ENCODE measurements around the gene CBX4.
A peak's percentile ranks its signal among the peaks of the same experiment; 100 is the strongest.

CBX4 gene

DNA sequence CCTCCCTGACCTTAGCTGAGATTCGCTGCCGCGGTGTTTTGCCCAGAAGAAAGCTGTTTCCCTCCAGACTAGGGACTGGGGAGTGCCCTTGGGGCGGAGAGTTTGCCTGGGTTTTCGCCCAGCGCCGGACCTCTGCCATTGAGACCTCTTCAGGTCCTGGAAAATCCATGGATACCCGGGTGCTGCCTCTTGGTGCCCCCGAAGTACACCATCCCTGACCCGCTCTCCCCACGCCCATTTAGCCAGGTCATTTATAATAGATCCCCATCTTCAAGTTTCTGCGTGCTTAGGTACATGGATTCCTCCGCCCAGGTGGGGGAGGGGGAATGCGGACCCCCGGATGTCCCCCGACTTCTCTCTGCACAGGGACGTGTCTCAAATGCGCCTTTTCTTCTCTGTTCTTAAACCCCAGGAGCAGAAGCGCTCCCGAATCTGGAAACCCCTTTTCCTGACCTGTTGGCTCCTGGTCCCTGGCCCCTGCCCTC, 27.3 kb downstream of the CBX4 start:
- no peak for DNase-seq (ENCODE audit: low read depth in 2 of 2)

DNA sequence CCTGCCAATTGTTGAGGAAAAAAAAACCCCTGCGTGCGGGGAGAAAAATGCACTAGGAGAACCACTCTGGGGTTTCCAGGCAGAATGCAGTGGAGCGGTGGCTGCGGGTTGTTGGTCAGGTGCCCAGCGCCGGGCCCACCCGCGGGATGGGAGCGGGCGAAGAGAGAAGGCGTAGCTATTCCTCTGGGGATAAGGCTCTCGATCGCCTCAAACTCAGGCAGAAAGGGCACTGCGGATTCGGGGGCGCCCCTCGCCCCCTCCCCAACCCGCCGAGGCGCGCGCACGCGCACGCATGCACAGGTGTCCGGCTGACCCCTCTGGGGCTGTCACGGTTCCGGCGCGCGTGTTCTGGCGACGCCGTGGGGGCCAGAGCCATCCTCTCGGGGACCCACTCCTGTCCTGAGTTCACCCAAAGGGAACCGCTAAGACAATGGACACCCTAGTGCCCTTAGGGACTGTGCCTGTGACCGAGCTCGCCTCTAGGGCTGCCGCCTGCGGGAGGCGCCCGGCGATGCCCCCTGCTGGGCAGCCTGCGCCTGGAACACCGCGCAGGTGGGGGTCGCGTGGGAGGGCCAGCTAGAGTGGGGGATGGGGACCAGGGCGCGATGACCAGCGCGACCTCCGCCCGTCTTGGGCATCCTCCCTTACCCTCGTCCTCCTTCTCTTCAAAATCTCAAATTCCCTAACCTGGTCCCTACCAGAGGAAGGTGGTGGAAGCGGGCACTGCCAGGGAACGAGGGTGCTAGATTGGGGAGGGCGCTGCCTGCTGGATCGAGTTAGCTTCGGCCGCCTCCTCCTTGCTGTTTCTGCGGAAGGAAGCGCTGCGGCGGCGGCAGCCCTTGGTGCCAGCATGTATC, 28.0 kb downstream of the CBX4 start:
- DNase-seq (ENCODE audit: low read depth in 2 of 2): no peak

DNA sequence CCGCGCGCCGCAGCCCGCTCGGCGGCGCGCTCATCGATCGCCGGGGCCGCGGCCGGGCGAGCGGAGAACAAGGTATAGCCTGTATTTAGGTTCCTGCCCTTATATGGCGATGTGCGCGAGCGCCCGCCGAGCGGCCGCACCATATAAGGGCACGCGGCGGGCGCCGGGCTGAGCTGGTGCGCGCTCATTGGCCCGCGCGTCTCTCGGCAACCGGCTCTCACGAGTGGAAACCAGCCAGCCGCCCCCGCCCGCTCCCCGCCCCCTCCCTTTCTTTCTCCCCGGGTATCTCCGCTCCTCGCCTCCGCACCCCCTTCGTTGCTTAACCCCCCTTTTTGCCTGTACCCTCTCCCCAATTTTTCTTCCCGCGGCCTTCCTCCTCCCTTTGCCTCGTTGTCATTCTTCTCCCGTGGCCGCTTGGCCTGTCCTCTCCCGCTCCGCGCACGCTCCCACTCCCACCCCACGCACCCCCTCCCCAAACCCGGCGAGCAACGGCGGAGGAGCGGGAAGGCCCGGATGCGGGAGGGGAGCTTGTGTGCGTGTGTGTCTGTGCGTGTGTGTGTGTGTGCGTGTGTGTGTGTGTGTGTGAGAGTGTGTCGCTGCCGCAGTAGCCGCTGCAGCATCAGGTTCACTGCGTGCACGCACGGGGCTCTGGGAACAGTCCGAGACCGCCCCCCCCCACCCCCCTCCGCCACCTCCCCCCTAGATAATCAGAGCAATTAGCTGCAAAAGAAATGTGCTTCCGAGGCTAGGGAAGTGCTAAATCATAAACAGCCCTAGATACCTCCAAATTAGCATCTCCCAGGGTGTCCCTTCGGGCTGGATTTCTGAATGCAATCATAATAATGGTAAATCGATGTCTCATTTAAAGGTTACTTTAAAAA, 28.9 kb downstream of the CBX4 start:
- DNase-seq (ENCODE audit: low read depth in 2 of 2): peak; percentile 55 to 72

DNA sequence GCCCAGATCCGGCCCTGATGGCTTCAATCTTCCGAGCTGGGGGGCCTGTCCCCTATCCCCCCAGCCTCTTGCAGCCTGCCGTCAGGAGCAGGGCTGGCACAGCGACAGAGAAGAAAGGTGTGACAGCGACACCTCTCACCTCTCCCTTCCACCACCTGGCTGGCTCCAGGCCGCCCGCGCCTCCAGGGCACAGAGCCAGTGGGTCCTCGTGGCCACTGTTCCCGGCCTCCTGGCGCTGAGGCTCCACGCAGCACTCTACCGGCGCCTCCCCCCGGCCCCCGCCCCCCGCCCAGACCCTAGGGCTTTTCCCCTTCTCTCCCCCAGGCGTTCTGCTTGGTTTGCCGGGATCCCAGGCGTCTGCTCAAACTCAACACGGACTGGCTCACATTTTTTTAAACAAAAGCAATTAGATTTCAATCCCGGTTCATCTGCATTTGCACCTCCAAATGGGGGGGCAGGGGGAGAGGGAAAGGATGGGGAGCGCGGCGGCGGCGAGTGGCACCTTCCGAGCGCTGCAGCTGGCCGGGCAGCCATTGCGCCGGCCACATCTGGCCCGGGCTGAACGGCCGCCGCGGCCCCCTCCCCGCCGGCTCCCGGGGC, 29.6 kb downstream of the CBX4 start:
- DNase-seq (ENCODE audit: low read depth in 2 of 2): no peak

DNA sequence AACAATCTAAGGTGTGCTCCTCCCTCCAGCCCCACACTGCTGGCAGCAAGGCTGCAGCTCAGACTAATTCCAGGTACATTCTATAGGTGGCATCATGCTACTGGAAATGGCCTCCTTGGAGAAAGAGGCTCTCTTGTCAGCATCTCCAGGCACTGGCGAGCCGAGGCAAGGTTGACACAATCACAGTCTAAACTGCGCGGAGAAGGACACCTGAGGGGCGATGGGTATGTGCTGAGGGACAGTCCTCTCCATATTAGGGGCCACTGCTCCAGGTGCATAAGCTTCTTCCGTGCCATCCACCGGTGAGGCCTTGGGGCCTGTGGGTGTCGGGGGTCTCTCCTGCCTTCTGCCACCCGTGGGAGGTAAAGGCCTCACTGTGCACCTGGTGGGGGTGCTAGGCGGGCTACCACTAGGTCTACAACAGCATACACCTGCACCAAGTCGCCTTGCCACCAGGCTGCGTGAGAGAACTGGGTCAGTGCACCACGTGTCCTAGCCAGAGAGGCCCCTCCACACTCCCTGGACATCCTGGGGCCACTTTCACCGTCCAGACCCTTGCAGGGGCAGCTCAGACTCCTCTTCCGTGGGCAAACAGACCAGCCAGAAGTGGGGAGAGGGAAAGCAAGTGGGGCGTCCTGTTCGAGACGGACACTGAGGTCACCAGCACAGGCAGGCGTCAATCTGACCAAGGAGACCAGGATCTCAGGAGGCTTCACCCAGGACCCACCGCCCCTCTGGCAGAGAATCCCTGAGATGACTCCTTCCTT, 30.3 kb downstream of the CBX4 start:
- DNase-seq (ENCODE audit: low read depth in 2 of 2): no peak

DNA sequence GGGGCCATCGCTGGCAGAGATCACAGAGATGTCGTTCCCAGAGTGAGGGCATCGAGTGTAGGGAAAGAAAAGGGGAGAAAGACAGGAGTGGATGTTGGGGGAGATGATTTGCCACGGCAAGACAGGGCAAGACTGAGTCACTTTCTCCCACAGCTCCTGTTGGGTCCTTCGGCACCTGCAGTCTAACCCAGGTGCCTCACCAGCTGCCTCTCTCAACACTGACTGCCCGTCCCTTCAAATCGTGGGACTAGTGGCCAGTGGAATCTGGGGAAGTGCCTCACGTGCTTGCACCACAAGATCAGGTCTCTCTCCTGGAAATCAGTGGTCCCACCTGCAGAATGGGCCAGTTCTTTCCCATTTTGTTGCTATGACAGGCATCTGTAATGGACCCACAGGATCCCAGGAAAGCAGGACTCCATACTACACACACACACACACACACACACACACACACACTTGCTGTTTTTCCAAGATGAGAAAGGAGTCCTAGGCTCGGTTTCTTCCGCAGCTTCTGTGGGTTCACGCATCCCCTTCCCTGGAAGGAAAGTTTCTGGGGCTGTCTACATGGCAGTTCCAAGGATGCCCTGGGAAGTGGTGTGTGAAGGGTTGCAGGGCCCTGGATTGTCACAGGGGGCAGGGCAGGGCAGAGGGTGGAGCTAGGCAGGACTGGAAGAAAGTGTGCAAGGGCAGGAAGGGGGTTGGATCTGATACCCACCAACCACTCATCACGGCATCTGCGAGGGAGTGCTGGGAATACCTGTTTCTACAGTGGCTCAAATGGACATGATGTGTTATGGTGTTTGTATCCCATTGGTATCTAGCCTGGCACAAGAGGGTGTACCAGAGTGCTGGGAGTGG, 32.1 kb downstream of the CBX4 start:
- no peak for DNase-seq (ENCODE audit: low read depth in 2 of 2)

DNA sequence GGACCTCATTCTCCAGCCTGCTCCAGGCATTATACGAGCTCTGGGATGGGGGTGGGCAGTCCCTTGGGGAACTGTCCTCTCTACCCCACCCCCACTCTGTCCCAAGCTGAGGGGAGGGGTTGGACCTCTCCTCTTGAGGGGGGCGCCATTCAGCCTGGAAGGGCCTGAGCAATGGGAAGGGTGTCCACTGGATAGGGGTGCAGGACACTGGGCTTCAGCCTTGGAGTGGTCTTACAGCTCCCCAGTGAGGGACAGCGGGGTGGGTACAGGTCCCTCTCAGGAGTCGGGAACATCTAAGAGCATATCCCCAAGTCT, 32.8 kb downstream of the CBX4 start:
- DNase-seq (ENCODE audit: low read depth in 2 of 2): no peak

DNA sequence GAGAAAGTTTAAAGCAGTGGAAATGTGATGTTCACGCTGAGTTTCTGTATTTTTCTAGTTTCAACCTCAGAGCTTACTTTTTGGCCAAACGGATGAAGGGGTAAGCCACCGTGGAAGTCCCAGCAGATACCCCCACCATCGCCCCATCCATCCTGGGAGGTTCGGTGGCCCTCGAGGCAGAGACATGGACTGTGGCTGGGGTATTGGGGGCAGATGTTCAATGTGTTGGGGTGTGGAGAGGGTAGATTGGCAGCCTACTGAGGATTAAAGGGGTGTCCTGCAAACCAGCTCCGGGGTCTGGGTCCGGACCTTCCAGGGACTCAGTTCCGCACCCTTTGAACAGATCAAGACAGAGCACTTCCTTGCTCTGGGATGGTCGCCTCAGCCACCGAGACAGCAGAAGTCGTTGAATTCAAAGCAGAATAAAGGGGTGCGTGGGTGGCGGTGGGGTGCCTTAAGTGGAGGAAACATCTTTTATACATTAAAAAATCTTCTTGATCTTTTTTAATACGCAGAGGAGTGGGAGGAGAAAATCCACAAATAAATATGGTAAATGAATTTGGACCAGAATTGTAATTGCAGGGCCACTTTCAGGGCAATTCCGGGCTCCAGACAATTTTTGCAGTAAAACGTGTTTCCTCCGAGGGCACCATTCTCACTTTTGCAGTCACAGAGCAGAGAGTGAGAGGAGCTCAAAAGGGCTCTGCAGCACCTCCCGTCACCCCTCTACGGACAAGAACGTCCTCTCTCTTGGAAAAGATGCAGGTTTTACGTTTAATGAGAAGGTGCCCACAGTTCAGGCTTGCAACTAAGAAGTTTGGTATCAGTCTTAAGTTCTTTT, 34.2 kb downstream of the CBX4 start:
- DNase-seq (ENCODE audit: low read depth in 2 of 2): no peak

DNA sequence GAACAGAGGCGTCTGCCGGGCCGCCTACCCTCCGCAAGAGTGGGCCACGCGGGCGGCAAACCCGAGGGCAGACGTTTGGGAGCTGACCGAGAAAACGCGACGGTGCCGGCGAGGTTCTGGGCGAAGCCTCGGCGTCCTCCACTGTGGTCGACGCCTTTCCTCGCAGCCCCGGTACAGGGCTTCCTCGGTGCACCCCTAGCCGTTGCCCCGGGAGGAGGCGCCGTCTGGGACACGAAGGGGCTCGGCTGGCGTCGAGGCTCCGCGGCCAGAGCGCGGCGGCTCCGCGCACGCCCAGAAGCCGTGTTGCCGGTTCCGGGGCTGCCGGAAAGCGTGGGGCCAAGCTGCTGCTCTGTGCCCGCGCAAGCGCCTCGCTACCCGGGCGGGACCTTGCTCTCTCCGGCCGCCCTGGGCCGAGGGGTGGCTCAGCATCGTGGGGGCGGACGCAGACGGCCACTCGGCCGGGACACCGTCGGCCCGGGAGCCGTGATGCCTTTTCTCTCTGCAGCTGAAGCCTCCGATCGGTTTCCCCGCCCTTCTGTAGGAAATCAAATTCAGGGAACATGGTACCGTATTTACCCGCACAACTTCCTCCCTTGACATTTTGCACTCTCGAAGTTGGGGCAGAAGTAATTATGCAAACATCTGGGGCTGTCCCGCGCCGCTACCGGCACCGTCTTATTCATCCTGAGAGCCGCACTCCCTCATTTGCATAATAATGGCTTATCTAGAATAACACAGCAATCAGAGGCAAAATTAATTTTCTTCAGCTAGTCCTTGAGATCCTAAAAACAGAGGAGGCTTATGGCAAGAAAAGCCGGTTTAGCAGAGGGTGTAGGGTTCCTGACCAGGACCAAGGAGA, 35.0 kb downstream of the CBX4 start:
- DNase-seq (ENCODE audit: low read depth in 2 of 2): peak; percentile 70 to 71

DNA sequence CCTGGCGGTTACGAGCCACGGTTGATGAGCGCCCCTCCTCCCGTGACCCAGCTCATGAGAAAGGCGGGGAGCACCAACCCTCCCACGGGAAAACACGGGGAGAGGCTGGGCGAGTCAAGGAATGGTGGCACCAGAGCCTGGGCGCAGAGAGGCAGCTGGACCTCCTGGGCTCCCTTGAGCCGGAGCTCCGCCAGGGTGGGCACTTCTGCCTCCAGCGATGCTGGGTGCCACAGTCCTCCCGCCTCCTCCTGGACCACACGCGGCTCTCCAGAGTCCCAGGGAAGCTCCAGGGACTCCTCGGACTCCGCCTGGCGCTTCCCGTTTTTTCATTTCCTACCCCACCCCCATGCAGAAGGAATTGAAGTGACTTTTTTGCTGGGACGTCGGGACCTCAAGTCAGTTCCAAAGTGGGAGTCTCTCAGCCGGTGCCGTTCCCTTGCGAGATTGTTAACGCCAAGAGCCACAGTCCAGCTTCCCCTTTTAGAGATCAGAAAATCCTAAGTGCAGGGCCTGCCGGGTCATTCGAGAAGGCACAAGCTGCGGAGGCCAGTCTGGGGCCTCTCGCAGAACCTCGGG, 35.7 kb downstream of the CBX4 start:
- DNase-seq (ENCODE audit: low read depth in 2 of 2): no peak

DNA sequence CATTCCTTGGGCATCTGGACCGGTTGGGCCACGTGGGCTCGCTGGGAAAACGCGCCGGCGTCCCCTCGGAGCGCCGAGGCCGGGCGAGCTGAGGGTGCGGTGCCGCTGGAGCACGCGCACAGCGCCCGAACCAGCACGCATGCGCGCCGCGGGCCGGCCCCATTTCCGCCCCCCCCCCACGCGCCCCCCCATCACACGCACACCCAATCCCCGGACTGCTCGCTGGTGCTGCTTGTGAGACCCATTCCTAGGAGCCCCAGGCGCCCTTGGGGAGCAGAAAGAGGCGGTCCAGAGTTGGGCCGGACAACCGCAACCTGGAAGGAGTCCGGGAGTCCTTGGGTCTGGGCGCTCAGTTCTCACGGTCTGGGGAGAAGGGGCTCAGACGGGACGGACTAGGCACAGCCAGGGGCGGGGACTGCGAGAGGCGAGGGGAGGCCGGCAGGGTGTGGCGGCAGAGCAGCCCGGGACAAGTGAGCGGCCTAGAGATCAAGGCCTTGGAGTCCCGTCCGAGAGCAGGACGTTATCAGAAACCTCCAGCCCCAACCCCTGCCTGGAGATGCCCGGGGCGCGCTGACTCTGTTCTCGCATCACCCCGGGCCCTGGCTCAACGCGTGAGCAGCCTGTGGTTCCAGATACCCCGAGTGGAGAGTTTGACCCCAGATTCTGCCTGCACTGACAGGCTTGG, 36.4 kb downstream of the CBX4 start:
- DNase-seq (ENCODE audit: low read depth in 2 of 2): no peak

DNA sequence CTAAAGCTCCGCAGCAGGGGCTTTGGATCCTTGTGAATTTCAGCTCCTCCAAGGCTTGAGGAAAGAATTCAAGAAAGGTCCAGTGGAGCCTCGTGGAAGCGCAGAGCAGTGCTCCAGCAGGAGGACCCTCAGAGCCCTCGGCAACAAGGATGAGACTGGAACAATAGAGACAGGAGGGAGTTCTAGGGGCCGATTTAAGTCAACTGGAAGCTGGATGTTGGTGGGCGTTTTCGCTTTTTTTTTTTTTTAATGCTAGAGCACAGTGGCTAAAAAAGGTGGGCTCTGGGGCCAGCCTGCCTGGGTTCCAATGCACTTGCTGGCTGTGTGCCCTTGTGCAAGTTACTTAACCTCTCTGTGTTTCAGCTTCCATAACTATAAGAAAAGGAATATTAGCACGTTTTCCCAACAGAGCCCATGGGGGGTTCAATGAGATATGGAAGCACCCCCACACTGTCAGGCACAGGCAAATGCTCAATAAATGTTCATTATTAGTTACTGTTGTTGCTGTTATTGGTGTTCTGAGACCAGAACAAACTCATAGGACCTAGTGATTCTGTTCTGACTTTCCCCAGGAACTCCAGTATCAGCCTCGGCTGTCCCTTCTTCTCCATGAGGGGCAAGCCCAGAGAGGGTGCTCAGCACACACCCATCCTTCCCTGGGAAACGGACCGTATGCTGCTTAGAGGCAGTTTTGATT, 37.1 kb downstream of the CBX4 start:
- no peak for DNase-seq (ENCODE audit: low read depth in 2 of 2)

DNA sequence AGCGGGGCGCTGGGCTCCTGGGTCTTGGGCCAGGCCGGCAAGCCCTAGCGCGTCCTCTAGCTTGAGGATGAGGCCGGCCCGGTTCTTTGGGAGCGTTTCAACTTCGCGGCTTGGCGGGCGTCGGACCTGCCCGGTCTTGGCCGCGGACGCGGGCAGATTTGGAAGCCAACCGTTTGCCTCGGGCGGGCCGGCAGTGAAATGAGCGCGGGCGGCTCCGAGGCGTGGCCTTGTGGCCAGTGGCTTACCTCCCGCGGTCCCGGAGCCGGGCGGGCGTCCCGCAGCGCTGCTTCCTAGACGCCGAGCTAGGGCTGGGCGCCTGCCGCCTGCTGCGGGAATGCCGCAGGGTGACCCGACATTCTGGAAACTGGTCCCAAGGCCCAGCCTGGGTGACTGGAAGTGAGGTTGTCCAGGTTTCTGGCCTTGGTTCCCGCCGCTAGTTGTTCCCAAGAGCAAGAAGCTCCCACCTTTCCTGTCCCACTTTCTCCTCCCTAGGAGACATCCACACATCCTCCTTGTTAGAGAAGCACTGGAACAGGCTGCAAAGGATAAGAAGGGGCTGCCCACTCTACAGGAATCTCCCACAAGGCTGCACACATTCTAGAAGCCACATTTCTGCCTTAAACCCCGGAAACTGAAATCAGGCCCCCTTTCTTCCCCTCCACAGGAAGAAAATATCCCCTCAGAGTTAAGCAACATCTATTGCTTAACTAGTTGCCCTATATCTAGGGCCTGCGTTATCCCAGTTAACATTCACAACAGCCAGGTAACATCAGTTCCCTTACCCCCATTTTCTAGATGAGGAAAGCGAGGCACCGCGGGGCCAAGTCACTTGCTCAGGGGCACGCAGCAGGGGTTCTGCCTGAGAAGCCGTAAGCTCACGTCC, 37.8 kb downstream of the CBX4 start:
- no peak for DNase-seq (ENCODE audit: low read depth in 2 of 2)

DNA sequence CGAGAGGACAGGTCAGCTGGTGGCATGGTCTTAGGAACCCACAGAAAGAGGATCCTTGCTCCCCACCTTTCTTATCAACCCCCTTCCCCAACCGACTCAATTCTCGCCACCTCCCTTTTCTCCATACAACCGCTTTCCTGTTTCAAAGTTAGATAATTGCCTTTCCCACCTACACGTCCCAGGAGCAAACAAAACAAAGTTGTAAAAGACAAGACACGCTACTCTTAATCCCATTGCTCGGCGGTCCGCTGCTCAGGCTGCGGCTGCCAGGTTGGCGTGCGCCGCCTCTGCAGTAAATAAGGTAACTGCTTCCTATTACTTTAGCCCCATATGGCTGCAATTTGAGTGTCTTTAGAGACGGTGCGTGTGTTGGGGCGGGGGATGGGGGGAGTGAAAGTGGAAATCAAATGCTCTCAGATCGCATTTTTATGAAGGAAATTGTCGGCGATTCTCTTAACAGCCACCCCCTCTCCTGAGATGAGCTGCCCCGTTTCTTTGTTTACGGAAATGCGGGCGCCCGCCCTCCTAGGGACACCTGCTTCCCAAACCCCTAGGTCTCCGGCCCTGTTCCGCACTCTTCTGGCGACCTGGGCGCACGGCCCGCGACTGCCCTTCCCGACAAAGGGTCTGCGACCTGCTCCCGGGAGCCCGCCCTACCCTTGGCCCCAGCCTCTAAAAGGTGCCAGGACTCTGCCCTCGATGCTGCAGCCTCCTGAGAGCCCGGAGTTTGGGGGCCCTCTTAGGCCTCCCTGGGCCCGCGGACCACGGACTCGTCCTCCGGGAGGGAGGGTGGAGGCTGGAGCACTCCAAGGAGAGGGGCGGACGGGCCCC, 38.7 kb downstream of the CBX4 start:
- no peak for DNase-seq (ENCODE audit: low read depth in 2 of 2)

DNA sequence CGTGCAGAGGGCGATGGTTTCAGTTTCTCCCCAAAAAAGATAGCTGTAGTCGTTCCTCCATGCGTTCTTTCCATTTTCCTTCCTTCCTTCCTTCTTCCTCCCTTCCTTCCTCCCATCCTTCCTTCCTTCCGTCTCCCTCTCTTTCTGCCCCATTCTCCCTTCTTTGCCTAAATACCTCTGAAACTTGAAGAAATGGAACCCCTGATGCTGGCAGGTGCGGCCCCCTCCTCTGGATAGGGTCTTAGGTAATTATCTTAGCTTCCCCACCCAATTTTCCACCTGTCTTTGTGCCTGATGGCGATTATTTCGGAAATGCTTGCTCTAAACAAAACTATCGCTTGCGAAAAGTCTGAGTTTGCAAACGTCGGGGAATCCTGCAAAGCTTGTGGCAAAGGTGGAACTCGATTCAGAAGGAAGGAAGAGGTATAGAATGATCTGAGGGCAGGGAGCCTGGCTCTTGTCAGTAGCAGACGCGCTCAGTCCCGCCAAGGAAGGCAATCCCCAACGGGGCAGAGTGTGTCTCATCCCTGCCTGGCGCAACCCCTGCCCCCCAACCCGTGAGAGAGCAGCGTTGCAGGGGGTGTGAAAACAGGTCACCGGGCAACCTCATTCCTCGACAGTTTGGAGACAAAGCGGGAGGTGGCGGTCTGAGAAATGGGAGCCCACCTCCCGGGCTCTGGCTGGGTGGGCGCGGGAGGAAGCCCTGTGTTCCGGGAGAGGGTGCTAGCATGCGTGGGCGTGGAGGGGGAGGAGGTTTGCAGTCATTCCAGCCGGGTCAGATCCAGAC, 39.5 kb downstream of the CBX4 start:
- no peak for DNase-seq (ENCODE audit: low read depth in 2 of 2)

Data from stimulated activated CD4-positive, alpha-beta T cell treated with anti-CD3 and anti-CD28 coated beads, Interleukin-15, amount 100 ng/mL, for 48 hours (primary cell).